GM19023 (cell line): ENCODE measurements around the gene UBN2.

Source experiments
- ATAC-seq: cut with Tn5 transposase; IDR thresholded peaks from one replicate; pipeline ENCODE4 v1.9.1; 2021; ENCODE audit warnings: mild to moderate bottlenecking, moderate library complexity; ENCODE audit not compliant: unreplicated experiment

UBN2 gene

DNA sequence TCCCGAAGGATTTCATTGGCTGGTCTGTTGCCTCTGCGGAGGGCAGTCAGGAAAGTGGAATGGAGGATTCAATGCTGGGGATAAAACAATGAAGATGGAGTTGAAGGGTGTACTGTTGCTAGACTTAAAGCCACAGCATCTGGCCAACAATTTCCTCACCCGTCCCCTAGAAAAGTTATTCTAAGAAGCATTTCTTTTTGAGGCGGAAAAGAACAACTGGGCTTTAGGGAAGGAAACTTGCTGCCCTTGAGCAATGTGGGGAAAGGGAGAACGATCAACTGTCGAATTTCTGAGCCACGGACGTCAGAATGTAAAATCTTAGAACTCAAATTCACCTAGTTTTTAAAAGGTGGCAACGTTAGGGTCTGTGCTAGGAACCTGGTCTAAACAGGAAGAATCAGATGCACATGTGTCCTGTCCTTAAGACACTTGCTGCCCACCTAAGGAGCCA lies 110.8 kb downstream of the UBN2 start:
- ATAC-seq: no peak

DNA sequence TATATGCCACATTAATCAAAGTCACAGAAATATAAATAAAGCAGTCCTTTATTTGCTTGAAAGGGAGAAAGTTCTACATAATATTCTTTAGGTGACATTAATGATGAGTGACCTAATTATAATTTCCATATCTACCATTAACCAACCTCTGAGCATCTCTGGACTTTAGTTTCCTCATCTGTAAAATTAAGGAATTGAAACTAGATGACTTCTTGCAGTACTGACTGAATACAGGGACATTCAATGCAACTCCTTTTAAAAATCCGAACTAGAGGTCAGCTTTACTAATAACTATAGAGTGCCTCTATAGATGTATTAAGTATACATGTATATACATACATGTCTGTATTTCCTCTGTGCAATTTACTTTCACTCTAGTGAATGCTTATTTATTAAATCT lies 114.0 kb downstream of the UBN2 start:
- ATAC-seq: no peak

DNA sequence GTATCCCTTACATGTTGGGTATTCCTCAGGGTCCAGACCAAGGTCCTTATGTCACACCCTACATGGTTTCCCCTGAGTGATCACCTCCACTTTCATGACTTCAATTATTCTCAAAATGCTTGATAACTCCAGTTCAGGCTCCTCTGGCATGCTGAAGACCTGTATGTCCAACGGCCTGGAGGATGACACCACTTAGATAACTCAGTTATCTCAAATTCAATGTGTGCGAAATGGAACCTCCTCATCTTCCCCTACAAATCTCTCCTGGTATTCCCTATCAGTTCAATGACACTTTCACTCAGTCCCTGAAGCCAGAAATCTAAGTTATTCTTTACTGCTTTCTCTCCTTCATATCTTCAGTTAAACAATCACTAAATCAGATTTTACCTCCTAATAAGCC lies 120.0 kb downstream of the UBN2 start:
- ATAC-seq: no peak

DNA sequence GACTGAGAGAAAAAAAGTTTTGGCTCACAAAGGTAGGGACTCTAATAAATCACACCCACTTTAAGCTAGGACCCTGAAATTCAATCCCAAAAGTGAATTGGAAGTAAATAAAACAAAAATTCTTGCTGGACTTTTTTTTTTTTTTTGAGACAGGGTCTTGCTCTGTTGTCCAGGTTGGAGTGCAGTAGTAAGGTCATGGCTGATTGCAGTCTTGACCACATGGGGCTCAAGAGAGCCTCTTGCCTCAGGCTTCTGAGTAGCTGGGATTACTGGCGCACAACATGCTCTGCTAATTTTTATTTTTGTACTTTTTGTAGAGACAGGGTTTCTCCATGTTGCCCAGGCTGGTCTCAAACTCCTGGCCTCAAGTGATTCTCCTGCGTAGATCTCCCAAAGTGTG lies 123.7 kb downstream of the UBN2 start:
- no peak for ATAC-seq

DNA sequence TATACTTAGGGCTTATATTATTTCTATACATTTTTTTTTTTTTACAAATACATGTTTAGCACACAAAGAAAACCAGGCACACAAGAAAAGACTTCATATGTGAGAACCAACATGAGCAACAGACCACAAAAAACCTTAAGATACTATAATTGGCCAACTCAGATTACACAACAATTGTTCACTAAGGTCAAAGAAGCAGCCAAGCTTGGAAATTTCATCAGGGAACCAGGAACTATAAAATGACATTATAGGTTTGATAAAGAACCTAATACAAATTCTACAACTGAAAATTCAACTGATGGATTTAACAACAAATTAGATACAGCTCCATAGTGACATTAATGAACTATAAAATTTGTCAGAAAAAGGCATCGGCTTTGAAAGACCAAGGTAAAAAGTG lies 124.3 kb downstream of the UBN2 start:
- no peak for ATAC-seq
